GM10266 (cell line): ENCODE measurements around the gene SNAP91.
"Not testable (repeated sequence)": the region's sequence is repeated elsewhere in the genome, so short reads cannot be mapped to it uniquely, and the experiment has no call there.

Experiments used
- DNase-seq: peaks from one replicate; pipeline ENCODE4 v3.0.0; 2012; ENCODE audit errors: extremely low spot score
- CTCF ChIP-seq: IDR thresholded peaks from 2 replicates; pipeline ENCODE4 v1.5.1; 2012; ENCODE audit warnings: mild to moderate bottlenecking, low read depth; ENCODE audit not compliant: control insufficient read depth, insufficient read depth; ENCODE audit errors: missing control alignments

Gene SNAP91

GRCh38 chr6:83708970-83709747 is at the start of gene SNAP91:
SNAP91 (minus strand) TSS chr6:83709101; CDS start chr6:83707927, 1,174 bp downstream.
- no peak for TF ChIP-seq CTCF
- DNase-seq: peak; percentile 29

- no peak for DNase-seq
- no peak for TF ChIP-seq CTCF
Measured at GRCh38 chr6:83758533-83758932, 49.6 kb upstream of the SNAP91 start.

GRCh38 chr6:83757021-83757420 is 48.1 kb upstream of the SNAP91 start:
- DNase-seq: no peak
- no peak for TF ChIP-seq CTCF

GRCh38 chr6:83756565-83756964 is 47.7 kb upstream of the SNAP91 start:
- no peak for TF ChIP-seq CTCF
- no peak for DNase-seq

GRCh38 chr6:83752375-83752774 is 43.5 kb upstream of the SNAP91 start:
- DNase-seq: not testable (repeated sequence)

- no peak for DNase-seq
- TF ChIP-seq CTCF: no peak
Measured at GRCh38 chr6:83741089-83741488, 32.2 kb upstream of the SNAP91 start.

- no peak for TF ChIP-seq CTCF
Measured at GRCh38 chr6:83735461-83735860, 26.6 kb upstream of the SNAP91 start.

More at GRCh38 chr6:83735461-83735860, 26.6 kb upstream of the SNAP91 start:
- DNase-seq: no peak
